ENCODE results near the gene ABHD15.
"Not testable (repeated sequence)": the region's sequence is repeated elsewhere in the genome, so short reads cannot be mapped to it uniquely, and the experiment has no call there.

ABHD15 gene

GRCh38 chr17:29562615-29563014, 4.2 kb downstream of the ABHD15 start:
- no peak for TF ChIP-seq CTCF (conservative IDR thresholded peaks at IDR 0.05; ENCODE audit: low read depth, low read length)
- no peak for DNase-seq (ENCODE audit: low read depth)
- H3K4me3 ChIP-seq (ENCODE audit: low read length): no peak overlapping the region

GRCh38 chr17:29561554-29562517, 5.0 kb downstream of the ABHD15 start:
- no peak for TF ChIP-seq CTCF (conservative IDR thresholded peaks at IDR 0.05; ENCODE audit: low read depth, low read length)
- H3K4me3 ChIP-seq (ENCODE audit: low read length): no peak overlapping the region
- no peak for DNase-seq (ENCODE audit: low read depth)

GRCh38 chr17:29560316-29560715, 6.5 kb downstream of the ABHD15 start:
- DNase-seq (ENCODE audit: low read depth): no peak
- no peak overlapping the region for H3K4me3 ChIP-seq (ENCODE audit: low read length)
- no peak for TF ChIP-seq CTCF (conservative IDR thresholded peaks at IDR 0.05; ENCODE audit: low read depth, low read length)

- no peak overlapping the region for H3K4me3 ChIP-seq (ENCODE audit: low read length)
- no peak for TF ChIP-seq CTCF (conservative IDR thresholded peaks at IDR 0.05; ENCODE audit: low read depth, low read length)
- DNase-seq (ENCODE audit: low read depth): no peak
Measured at GRCh38 chr17:29559640-29560039, 7.2 kb downstream of the ABHD15 start.

- H3K4me3 ChIP-seq (ENCODE audit: low read length); DNase-seq (ENCODE audit: low read depth): not testable (repeated sequence)
Measured at GRCh38 chr17:29558139-29558538, 8.7 kb downstream of the ABHD15 start.

- no peak for TF ChIP-seq CTCF (conservative IDR thresholded peaks at IDR 0.05; ENCODE audit: low read depth, low read length)
- no peak overlapping the region for H3K4me3 ChIP-seq (ENCODE audit: low read length)
- DNase-seq (ENCODE audit: low read depth): no peak
Measured at GRCh38 chr17:29557739-29558116, 9.1 kb downstream of the ABHD15 start.

GRCh38 chr17:29557085-29557738, 9.6 kb downstream of the ABHD15 start:
- DNase-seq (ENCODE audit: low read depth): no peak
- TF ChIP-seq CTCF (conservative IDR thresholded peaks at IDR 0.05; ENCODE audit: low read depth, low read length): no peak
- H3K4me3 ChIP-seq (ENCODE audit: low read length): no peak overlapping the region
